ENCODE data around the gene FAM240B.

- TF ChIP-seq POLR2A (IDR thresholded peaks at IDR 0.05; ENCODE audit: extremely low read depth, insufficient read length) (no peak), CTCF (IDR thresholded peaks at IDR 0.05; ENCODE audit: low read depth, low read length) (no peak), MAX (IDR thresholded peaks at IDR 0.05; ENCODE audit: low read depth, low read length) (no peak), MYC (IDR thresholded peaks at IDR 0.05; ENCODE audit: low read depth, low read length) (no peak)
Observed at GRCh38 chr9:38724754-38725153, 4.8 kb upstream of the FAM240B start.
